HG02870 (cell line): ENCODE data around the gene PTGIS.

Experiments
- ATAC-seq: cut with Tn5 transposase; IDR thresholded peaks from one replicate; pipeline ENCODE4 v1.9.1; 2021; ENCODE audit warnings: mild to moderate bottlenecking, moderate library complexity; ENCODE audit not compliant: unreplicated experiment

Gene PTGIS

GRCh38 chr20:49560646-49561045, 7.3 kb downstream of the PTGIS start:
- no peak for ATAC-seq

DNA sequence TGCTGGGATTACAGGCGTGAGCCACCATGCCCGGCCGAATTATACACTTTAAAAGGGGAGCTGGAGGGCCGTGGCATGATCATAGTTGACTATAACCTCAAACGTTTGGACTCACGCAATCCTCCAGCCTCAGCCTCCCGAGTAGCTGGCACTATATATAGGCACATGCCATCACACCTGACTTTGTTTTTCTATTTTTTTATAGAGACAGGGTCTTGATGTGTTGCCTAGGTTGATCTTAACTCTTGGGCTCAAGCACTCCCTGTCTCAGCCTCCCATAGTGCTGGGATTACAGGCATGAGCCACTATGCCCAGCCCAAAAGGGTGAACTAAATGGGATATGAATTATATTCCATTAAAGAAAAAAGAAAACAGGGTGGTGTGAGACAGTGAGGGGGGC, 7.8 kb downstream of the PTGIS start:
- no peak for ATAC-seq

DNA sequence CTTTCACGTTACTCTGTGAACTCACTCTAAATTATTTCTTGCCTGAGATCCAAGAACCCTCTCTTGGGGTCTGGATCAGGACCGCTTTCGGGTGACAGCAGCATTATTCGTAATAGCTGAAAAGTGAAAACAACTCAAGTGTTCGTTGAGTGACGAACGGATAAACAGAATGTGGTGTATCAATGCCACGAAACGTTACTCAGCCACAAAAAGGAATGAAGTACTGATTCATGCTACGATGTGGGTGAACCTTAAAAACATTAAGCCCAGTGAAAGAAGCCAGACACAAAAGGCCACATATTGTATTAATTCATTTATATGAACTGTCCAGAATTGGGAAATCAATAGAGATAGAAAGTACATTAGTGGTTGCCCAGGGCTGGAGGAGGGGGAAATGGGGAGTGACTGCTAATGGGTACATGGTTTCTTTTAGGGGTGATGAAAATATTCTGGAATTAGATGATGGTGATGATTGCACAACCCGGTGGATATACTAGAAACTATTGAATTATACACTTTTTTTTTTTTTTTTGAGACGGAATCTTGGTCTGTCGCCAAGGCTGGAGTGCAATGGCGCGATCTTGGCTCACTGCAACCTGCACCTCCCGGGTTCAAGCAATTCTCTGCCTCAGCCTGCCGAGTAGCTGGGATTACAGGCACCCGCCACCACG, 8.4 kb downstream of the PTGIS start:
- no peak for ATAC-seq

DNA sequence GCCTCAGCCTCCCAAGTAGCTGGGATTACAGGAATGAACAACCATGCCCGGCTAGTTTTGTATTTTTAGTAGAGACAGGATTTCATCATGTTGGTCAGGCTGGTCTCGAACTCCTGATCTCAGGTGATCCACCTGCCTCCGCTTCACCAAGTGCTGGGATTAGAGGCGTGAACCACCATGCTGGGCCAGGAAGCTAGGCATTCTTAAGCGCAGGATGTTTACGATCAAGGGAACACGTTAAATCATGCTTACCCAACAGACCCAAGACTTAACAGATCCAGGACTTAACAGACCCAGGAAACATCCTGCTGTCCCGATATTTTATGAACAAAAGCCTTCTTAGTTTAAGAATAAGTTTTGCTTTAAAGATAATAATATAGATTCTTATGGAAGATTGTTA, 9.1 kb downstream of the PTGIS start:
- ATAC-seq, result no peak

DNA sequence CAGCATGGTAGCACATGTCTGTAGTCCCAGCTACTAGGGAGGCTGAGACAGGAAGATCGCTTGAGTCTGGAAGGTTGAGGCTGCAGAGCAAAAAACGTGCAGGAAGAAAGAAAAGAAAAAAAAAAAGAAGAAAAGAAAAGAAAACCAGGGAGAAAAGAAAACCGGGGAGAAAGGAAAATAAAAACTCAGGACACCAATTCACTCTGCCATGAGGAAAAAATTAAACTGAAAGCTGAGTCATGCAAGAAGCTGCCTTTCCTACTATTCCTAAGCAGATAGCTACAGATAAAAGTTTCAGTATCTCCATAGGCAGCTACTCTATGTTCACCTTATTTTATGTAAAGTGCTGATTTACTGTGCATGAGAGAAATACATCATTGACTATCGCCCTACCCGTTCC, 10.5 kb downstream of the PTGIS start:
- ATAC-seq, result no peak

- ATAC-seq, result no peak
Measured at GRCh38 chr20:49556621-49557020, 11.3 kb downstream of the PTGIS start.

GRCh38 chr20:49549801-49550551, 18.0 kb downstream of the PTGIS start:
- no peak for ATAC-seq

- ATAC-seq, result no peak
Measured at GRCh38 chr20:49548371-49548947, 19.5 kb downstream of the PTGIS start.

- no peak for ATAC-seq
Measured at GRCh38 chr20:49545572-49545971, 22.4 kb downstream of the PTGIS start.

DNA sequence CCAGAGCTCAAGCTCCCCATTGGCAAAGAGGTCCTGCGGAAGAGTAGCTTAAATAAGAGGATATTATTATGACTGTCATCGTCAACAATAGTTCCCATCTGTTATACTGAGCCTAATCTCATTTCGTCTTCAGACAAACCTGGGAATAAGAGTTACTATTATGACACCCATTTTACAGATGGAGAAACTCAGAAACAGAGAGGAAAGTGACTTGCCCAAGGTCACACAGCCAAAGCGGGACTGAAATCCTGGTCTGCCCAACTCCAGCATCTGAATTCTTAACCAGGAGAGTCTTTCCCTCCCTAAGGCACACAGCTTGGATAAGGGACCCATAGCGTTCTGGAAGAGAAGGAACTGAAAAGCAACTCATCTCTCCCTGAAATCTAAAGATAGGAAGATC, 23.4 kb downstream of the PTGIS start:
- no peak for ATAC-seq

- ATAC-seq, result no peak
Measured at GRCh38 chr20:49543858-49544437, 24.0 kb downstream of the PTGIS start.

DNA sequence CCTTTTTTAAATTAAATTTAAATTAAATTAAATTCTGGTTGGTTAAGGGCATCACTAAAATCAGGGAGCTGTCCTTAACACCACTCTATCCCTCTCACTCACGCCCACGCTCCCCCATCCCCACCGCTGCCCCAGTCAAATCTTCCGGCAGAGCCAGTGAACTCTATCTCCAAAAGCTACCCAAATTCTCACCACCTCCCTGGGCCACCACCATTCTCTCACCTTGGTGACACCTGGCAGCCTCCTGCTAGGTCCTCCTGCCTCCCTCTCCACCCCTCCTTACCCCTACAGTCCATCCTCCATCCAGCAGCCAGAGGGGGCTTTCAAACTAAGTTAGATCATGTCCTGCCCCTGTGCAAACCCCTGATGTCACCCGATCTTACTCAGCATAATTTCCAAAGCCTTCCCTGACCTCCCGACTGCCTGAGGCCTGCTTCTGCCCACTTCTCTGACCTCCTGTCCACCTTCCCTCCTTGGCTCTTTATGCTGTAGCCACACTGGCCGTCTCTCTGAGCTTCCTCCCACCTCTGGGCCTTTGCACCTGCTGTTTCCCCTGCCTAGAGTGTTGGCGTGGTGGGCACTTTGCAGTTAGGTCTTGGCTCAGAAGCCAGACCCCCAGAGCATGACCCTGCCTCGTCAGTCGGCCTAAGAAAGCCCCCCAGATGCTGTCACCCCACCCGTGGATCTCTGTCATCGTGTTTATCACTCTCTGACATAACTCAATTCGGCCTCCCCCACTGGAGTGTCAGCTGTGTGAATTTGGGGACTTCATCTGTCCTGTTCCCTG, 24.7 kb downstream of the PTGIS start:
- ATAC-seq, result no peak

- no peak for ATAC-seq
Measured at GRCh38 chr20:49542514-49542991, 25.4 kb downstream of the PTGIS start.

- ATAC-seq, result no peak
Measured at GRCh38 chr20:49541733-49542513, 26.0 kb downstream of the PTGIS start.

GRCh38 chr20:49540687-49541435, 27.1 kb downstream of the PTGIS start:
- ATAC-seq, result no peak

- ATAC-seq, result no peak
Measured at GRCh38 chr20:49540232-49540620, 27.7 kb downstream of the PTGIS start.

- ATAC-seq, result no peak
Measured at GRCh38 chr20:49539481-49540231, 28.3 kb downstream of the PTGIS start.

- ATAC-seq, result no peak
Measured at GRCh38 chr20:49538950-49539349, 29.0 kb downstream of the PTGIS start.

DNA sequence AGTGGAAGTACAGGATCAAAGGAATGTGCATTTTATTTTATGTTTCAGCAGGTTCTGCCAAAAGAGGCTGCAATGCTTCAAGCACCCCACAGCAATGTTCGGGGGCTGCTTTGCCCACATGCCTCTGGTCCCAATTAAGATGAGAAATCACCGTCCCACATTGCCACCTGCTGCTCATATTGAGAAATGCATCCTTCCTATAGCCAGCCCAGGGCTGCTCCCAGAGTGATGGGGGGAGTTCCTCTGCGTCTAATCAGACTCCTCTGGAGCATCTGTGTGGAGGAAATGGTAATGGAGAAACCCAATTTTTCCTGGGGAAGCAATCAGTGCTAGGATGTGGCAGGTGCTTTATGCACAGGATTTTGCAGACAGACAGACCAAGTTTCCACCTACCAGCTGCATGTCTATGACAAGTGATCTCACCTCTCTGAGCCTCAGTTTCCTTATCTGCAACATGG, 33.7 kb downstream of the PTGIS start:
- ATAC-seq, result no peak
